Measurements from ENCODE around the gene EXOSC10.
"Not testable (repeated sequence)": the region's sequence is repeated elsewhere in the genome, so short reads cannot be mapped to it uniquely, and the experiment has no call there.

EXOSC10 gene

DNA sequence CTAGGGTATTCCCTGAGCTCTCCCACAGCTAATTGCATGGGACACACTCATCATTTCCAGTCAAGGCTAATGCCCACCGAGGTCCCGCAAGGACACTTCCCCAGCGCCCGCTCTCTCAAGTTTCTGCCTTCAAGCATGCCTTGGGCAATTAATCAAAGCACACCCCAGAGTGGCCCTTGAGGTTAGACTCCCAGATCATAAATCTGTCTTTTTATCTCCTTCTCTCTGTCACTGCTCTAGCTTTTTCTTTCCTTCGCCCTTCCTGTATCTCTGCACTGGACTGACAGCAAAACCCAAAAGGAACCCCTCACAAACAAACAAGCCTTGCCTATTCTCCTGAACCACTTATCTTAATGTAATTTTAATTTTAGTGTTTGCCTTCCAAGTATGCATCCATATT, 7.9 kb upstream of the EXOSC10 start:
- DNase-seq: no peak

GRCh38 chr1:11105586-11105985, 5.9 kb upstream of the EXOSC10 start:
- no peak for DNase-seq

GRCh38 chr1:11101347-11101746, 1.7 kb upstream of the EXOSC10 start:
- DNase-seq: no peak

DNA sequence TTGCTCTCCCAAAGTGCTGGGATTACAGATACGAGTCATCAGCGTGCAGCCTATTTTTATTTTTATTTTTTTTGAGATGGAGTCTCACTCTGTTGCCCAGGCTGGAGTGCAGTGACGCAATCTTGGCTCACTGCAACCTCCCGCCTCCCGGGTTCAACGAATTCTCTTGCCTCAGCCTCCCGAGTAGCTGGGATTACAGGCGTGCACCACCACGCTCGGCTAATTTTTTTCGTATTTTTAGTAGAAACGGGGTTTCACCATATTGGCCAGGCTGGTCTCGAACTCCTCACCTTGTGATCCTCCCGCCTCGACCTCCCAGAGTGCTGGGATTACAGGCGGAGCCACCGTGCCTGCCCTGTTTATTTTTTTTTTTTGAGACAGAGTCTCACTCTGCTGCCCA, 1.1 kb upstream of the EXOSC10 start:
- not testable (repeated sequence) for DNase-seq

GRCh38 chr1:11100149-11100493, 452 bp upstream of the EXOSC10 start:
- DNase-seq: no peak

GRCh38 chr1:11098931-11099309, 749 bp downstream of the EXOSC10 start:
- no peak for DNase-seq

GRCh38 chr1:11083784-11084183, 15.9 kb downstream of the EXOSC10 start:
- not testable (repeated sequence) for DNase-seq

GRCh38 chr1:11080931-11081330, 18.7 kb downstream of the EXOSC10 start:
- no peak for DNase-seq

DNA sequence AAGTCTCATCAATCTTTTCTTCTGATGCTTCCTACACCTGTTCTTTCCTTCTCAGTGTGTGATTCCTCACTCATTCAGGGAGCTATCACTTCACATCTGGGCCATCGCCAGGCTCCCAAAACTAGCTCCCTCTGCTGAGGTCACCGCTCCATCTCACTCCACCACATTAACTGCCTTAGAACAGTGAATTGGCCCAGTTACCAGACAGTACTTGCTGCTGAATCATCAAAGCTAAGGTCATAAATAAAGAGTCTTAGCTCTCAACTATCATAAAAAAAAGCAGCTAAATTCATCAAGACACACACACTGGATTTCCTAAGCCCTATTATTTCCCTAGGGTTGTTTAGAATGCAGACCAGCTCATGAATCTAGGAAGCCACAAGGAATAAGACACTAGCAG, 21.0 kb downstream of the EXOSC10 start:
- DNase-seq: no peak

DNA sequence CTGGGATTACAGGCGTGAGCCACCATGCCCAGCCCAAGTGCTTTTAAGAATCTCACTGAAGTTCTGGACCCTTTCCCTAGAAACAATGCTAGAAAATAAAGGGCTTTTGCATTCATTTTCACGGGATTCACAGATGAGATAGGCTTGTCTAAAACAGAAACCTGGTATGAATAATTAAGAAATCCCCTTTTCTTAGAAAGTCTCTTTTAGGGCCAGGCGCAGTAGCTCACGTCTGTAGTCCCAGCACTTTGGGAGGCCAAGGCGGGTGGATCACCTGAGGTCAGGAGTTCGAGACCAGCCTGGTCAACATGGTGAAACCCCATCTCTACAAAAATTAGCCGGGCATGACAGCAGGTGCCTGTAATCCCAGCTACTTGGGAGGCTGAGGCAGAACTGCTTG, 26.3 kb downstream of the EXOSC10 start:
- DNase-seq: not testable (repeated sequence)

DNA sequence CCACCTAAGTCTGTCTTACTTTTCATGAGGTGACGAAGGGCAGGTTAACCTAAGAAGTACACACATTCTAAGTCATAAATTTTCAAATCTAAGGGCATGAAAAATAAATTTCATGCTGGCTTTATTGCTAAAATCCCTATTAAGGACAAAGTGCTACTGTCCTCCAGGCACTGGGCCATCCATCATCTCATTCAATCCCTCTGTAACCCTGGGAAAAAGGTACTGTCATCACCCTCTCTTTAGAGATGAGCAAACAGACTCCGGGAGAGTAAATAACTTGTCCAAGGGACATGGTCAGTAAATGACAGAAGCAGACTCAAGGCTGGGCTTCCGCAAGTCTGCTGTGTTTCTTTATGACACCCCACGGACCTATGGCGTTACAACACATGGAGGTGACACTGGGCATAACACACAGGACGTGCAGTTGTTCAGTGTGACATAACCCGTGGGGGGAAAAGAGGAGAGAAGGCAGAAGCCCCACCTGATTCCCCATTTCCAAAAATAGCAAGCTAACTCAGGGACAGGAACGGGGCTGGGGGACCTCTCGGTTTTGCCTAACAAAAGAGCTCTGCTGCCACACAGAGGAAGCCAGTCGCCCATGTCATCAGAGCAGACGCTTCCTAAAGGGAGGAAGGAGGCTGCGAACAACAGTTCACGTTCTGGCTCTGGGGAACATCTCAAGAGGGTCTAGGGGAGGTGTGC, 27.3 kb downstream of the EXOSC10 start:
- DNase-seq: no peak

DNA sequence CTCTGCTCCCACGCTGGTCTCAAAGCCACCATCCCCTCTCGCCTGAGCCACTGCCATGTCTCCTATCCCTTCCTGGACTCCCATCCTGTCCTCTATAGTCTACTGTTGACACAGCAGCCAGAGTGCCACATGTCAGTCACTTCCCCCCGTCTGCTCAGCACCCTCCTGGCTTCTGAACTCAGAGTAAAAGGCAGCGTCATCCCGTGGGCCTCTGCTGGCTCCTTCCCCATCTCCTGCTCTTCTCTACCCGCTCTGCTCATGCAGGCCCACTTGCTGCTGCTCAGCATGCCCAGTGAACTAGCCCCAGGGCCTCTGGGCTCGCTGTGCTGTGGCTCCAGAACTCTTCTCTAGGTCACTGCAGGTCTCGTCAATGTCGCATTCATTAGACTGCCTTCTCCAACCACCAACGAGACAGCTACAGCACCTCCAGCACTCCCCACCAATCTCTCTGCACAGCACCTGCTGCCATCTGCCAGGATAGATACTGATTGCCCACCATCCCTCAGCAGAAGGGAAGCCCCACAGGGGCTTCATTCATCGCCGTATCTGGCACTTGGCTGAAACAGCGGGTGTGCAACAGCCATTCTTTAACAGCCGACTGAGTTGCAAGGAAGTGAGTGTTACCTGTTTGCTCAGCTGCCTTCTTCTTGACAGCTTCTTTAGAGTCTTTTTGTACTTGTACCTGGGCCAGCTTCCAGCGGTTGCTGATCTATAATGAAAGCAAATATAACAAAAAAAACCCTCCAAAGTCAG, 28.0 kb downstream of the EXOSC10 start:
- DNase-seq: no peak

DNA sequence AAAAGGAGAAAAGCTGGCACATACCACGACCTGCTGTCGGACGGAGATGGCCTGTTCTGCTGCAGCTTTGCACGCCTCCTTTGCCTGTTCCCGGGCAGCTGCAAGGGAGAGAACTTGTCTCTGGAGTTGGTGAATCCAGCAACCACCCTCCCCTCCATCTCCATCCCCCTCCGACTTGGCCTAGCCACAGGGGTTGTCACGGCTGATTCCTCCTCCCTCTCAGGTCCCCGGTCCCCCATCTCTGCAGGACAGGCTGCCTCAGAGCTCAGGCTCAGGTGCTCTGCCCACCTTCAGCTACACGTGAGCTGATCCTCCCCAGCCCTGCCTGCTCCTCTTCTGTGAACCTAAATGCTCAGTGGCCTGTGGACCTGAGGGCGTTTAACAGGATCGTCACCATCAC, 28.8 kb downstream of the EXOSC10 start:
- DNase-seq: no peak

GRCh38 chr1:11068600-11069473, 30.8 kb downstream of the EXOSC10 start:
- DNase-seq: no peak

DNA sequence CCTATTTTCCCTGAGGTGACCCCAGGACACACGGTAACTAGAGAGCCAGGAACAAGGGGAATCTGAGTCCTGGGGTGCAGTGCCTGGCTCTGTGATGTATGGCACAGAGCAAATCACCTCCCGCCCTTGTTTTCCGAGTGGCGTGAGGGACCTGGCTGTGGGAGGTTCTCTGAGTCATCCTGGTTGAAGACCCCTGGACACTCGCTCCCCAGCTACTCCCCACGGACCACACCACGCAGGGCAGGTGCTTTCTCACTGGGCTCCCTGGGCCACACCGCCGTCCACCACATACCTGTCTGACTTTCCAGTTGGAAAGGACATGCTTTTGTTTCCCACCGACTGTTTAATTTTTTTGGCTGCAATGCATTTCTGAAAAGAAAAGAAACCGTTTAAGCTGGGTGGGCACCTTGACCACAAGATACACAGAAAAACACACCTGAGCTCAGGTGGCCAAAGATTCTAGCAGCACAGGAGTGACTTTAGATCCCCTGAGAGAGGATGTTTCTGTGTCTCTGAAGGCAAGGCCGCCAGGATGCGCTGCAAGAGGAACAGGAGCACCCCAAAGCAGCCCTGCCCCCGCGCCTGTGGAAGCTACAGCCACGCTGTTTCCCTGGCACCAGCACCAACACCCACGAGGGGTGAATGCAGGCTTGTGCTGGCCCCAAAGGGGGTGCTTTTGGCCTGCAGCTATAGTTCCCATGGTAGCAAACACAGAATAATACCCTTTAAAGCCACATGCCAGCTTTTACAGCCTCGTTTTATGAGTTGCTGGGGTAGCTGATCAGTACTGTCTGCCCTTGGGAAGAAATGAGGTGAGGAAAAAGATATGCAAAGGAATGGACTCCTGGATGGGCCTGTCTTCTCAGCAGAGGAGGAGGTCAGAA, 31.7 kb downstream of the EXOSC10 start:
- DNase-seq: no peak

DNA sequence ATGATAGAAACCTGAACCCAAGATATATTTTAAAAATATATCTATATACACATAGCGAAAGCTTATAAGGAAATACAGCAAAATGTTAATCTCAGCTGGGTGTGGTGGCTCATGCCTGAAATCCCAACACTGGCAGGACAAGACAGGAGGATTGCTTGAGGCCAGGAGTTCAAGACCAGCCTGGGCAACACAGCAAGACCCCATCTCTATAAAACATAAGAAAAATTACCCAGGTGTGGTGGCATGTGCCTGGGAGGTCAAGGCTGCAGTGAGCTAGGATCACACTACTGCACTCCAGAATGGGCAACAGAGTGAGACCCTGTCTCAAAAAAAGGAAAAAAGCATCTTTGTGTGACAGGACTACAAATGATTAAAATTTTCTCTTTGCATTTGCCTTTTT, 33.9 kb downstream of the EXOSC10 start:
- DNase-seq: no peak

DNA sequence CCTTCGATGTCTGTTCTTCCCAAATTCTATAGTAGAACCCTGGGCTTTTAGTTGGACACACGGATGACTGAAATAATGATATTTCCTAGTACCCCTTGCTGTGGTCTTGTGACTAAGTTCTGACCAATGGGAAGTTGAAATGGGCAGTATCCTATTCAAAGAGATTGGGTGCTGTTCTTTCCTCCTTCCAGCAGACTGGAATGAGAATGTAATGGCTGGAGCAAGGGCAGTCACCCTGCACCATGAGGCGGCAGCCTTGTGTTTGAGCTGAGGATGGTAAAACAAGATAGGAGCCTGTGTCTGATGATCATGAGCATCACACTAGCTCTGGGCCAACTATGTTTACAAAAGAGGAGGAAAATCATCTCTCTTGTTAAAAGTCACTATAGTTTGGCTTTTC, 34.7 kb downstream of the EXOSC10 start:
- DNase-seq: no peak

GRCh38 chr1:11063937-11064537, 35.6 kb downstream of the EXOSC10 start:
- not testable (repeated sequence) for DNase-seq

DNA sequence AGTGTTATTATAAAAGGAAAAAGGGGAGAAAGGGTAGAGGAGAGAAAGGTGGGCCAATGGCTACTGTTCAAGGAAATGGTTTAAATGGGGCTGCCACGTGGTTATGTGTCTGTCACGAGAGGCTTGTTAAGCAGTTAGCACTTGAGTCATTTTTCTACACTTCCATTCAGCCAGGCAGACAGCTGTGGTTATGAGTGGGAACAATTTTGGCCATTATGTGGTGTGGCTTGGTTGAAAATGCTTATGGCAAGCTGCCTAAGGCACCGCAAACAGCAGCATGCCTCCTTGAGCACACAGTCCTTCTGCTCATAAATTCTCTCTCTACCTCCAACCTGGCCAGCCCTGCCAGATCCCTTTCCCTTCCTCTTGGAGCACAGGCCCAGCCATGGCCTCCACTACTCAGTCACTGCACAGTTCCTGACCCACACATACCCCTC, 36.7 kb downstream of the EXOSC10 start:
- DNase-seq: peak in 1 of 2 experiments; percentile 40

GRCh38 chr1:11061652-11062365, 37.9 kb downstream of the EXOSC10 start:
- no peak for DNase-seq

Data from NCI-H446 (cell line).